Osteoblast (primary cell): Measurements from ENCODE around the gene TBC1D2B. TPM values are rescaled to one million over a fixed set of nuclear protein-coding genes. Genes with fewer than 3 reads are reported as not detected.

Experiments
- DNase-seq: peaks from one replicate; pipeline ENCODE4 v3.0.0; 2011; ENCODE audit warnings: low spot score, mixed read lengths; ENCODE audit not compliant: insufficient read length; ENCODE audit errors: missing footprints
- H2AFZ ChIP-seq: 2 replicates; pipeline ENCODE4 v1.6.0; 2011; ENCODE audit warnings: mild to moderate bottlenecking, low read length
- H3K27ac ChIP-seq: 2 replicates; pipeline ENCODE4 v1.5.1; 2011; ENCODE audit warnings: mild to moderate bottlenecking, low read depth, low read length, moderate library complexity
- H3K27me3 ChIP-seq: 2 replicates; pipeline ENCODE4 v1.6.0; 2012; ENCODE audit warnings: mild to moderate bottlenecking, control low read depth, inconsistent platforms, low read length, moderate library complexity; ENCODE audit not compliant: insufficient read depth
- H3K36me3 ChIP-seq: 2 replicates; pipeline ENCODE4 v1.5.1; 2011; ENCODE audit warnings: mild to moderate bottlenecking, low read length, control low read depth, moderate library complexity; ENCODE audit not compliant: insufficient read depth
- H3K4me1 ChIP-seq: 2 replicates; pipeline ENCODE4 v1.5.1; 2011; ENCODE audit warnings: mild to moderate bottlenecking, low read length, control low read depth, moderate library complexity; ENCODE audit not compliant: insufficient read depth
- H3K4me2 ChIP-seq: 2 replicates; pipeline ENCODE4 v1.6.0; 2011; ENCODE audit warnings: mild to moderate bottlenecking, low read length; ENCODE audit not compliant: insufficient read depth
- H3K4me3 ChIP-seq: fragments of 200-600 bp; sonication (generic); 3 replicates; pipeline ENCODE4 v1.5.1; 2012; ENCODE audit warnings: mild to moderate bottlenecking, low read length, inconsistent platforms; ENCODE audit not compliant: insufficient read depth
- H3K79me2 ChIP-seq: 2 replicates; pipeline ENCODE4 v1.6.0; 2012; ENCODE audit warnings: mild to moderate bottlenecking, low read length, control low read depth, inconsistent platforms; ENCODE audit not compliant: insufficient read depth
- H3K9me3 ChIP-seq: 2 replicates; pipeline ENCODE4 v1.5.1; 2011; ENCODE audit warnings: low read depth, low read length, control low read depth
- H4K20me1 ChIP-seq: 2 replicates; pipeline ENCODE4 v1.6.0; 2012; ENCODE audit warnings: mild to moderate bottlenecking, low read length, control low read depth; ENCODE audit not compliant: insufficient read depth
- CTCF ChIP-seq: IDR thresholded peaks from 2 replicates; pipeline ENCODE4 v1.5.1; 2011; ENCODE audit warnings: mild to moderate bottlenecking, low read depth, low read length, moderate library complexity; ENCODE audit errors: extremely low read depth
- total RNA-seq: library from RNA; depleted of rRNA; stranded (reverse); fragments of >200 nt; gene quantifications from 2 replicates; pipeline ENCODE4 v1.2.3, GENCODE V29; 2012

TBC1D2B gene
- total RNA-seq, 1 donor: 58.3 TPM

- peaks cover 9% of the 10 kb centered on the region for H4K20me1 ChIP-seq
- DNase-seq: no peak
- H3K27ac ChIP-seq: no peak overlapping the region
- H3K4me1 ChIP-seq: peaks cover 25% of the 10 kb centered on the region
- no peak overlapping the region for H2AFZ ChIP-seq
- no peak for TF ChIP-seq CTCF
- peaks cover 30% of the 10 kb centered on the region for H3K79me2 ChIP-seq
- H3K4me3 ChIP-seq: no peak overlapping the region
- no peak overlapping the region for H3K4me2 ChIP-seq
- no peaks in the 10 kb centered on the region for H3K27me3 ChIP-seq
- peaks cover 20% of the 10 kb centered on the region for H3K36me3 ChIP-seq
- no peaks in the 10 kb centered on the region for H3K9me3 ChIP-seq
Observed at GRCh38 chr15:78044407-78045155, 32.9 kb downstream of the TBC1D2B start.

GRCh38 chr15:78041946-78042345 lies 35.6 kb downstream of the TBC1D2B start:
- Histone ChIP-seq H3K79me2 (peaks cover 22% of the 10 kb centered on the region), H3K9me3 (no peaks in the 10 kb centered on the region), H3K4me3 (no peak overlapping the region), H4K20me1 (peaks cover 13% of the 10 kb centered on the region), H3K4me1 (peaks cover 3% of the 10 kb centered on the region), H2AFZ (no peak overlapping the region), H3K27me3 (no peaks in the 10 kb centered on the region), H3K4me2 (no peak overlapping the region), H3K27ac (no peak overlapping the region), H3K36me3 (peaks cover 20% of the 10 kb centered on the region)
- DNase-seq: no peak
- no peak for TF ChIP-seq CTCF

- DNase-seq: no peak
- Histone ChIP-seq H3K4me2 (no peak overlapping the region), H3K9me3 (no peaks in the 10 kb centered on the region), H3K36me3 (peaks cover 20% of the 10 kb centered on the region), H3K4me3 (no peak overlapping the region), H3K4me1 (peaks cover 5% of the 10 kb centered on the region), H3K27ac (no peak overlapping the region), H4K20me1 (peaks cover 10% of the 10 kb centered on the region), H3K79me2 (peaks cover 15% of the 10 kb centered on the region), H2AFZ (no peak overlapping the region), H3K27me3 (no peaks in the 10 kb centered on the region)
- TF ChIP-seq CTCF: no peak
Observed at GRCh38 chr15:78040653-78041244, 36.8 kb downstream of the TBC1D2B start.

GRCh38 chr15:78038585-78039247 lies 38.8 kb downstream of the TBC1D2B start:
- Histone ChIP-seq H3K4me2 (no peak overlapping the region), H3K36me3 (peaks cover 13% of the 10 kb centered on the region), H3K27me3 (no peaks in the 10 kb centered on the region), H3K4me1 (peaks cover 25% of the 10 kb centered on the region), H3K4me3 (no peak overlapping the region), H4K20me1 (peaks cover 10% of the 10 kb centered on the region), H3K27ac (no peak overlapping the region), H3K79me2 (peaks cover 12% of the 10 kb centered on the region), H2AFZ (no peak overlapping the region), H3K9me3 (no peaks in the 10 kb centered on the region)
- TF ChIP-seq CTCF: no peak
- DNase-seq: no peak
